Hepatocyte (in vitro differentiated cells): ENCODE measurements around the gene PHACTR1. TPM values are rescaled to one million over a fixed set of nuclear protein-coding genes. Genes with fewer than 3 reads are reported as not detected.

Experiments used
- DNase-seq: peaks from one replicate; pipeline ENCODE4 v3.0.0-alpha.2; 2016; ENCODE audit warnings: low spot score
- H2AFZ ChIP-seq: fragments of 200-600 bp; sonication (generic); 2 replicates; pipeline ENCODE4 v1.6.0; 2016; ENCODE audit warnings: antibody characterized with exemption, mild to moderate bottlenecking
- H3K27ac ChIP-seq: fragments of 200-600 bp; sonication (generic); 2 replicates; pipeline ENCODE4 v1.5.1; 2016; ENCODE audit warnings: mild to moderate bottlenecking
- H3K27me3 ChIP-seq: fragments of 200-600 bp; sonication (generic); 2 replicates; pipeline ENCODE4 v1.6.1; 2016
- H3K36me3 ChIP-seq: fragments of 200-600 bp; sonication (generic); replicated peaks from 2 replicates; pipeline ENCODE4 v1.5.1; 2016; ENCODE audit warnings: low read depth; ENCODE audit not compliant: insufficient read depth
- H3K4me1 ChIP-seq: fragments of 200-600 bp; sonication (generic); 2 replicates; pipeline ENCODE4 v1.5.1; 2016; ENCODE audit warnings: mild to moderate bottlenecking, moderate library complexity; ENCODE audit not compliant: insufficient read depth
- H3K4me2 ChIP-seq: fragments of 200-600 bp; sonication (generic); 2 replicates; pipeline ENCODE4 v1.6.0; 2016
- H3K4me3 ChIP-seq: fragments of 200-600 bp; sonication (generic); 2 replicates; pipeline ENCODE4 v1.5.1; 2016; ENCODE audit warnings: mild to moderate bottlenecking
- H3K79me2 ChIP-seq: fragments of 200-600 bp; sonication (generic); 2 replicates; pipeline ENCODE4 v1.6.0; 2017; ENCODE audit warnings: mild to moderate bottlenecking
- H3K9me2 ChIP-seq: fragments of 200-600 bp; sonication (generic); replicated peaks from 2 replicates; pipeline ENCODE4 v1.6.0; 2017; ENCODE audit warnings: mild to moderate bottlenecking; ENCODE audit not compliant: insufficient read depth
- H3K9me3 ChIP-seq: fragments of 200-600 bp; sonication (generic); 2 replicates; pipeline ENCODE4 v1.5.1; 2016; ENCODE audit warnings: low read depth, mild to moderate bottlenecking
- H4K20me1 ChIP-seq: fragments of 200-600 bp; sonication (generic); 2 replicates; pipeline ENCODE4 v1.6.0; 2016; ENCODE audit warnings: mild to moderate bottlenecking; ENCODE audit not compliant: insufficient read depth, poor library complexity, severe bottlenecking
- EZH2 ChIP-seq: fragments of 200-600 bp; sonication (generic); IDR thresholded peaks from 2 replicates; pipeline ENCODE4 v1.6.1; 2016; ENCODE audit warnings: antibody characterized with exemption, mild to moderate bottlenecking, borderline replicate concordance
- EZH2phosphoT487 ChIP-seq: fragments of 200-600 bp; sonication (generic); IDR thresholded peaks from one replicate; pipeline ENCODE4 v1.6.1; 2018; ENCODE audit warnings: antibody characterized with exemption, mild to moderate bottlenecking, low read depth, moderate library complexity; ENCODE audit not compliant: unreplicated experiment, severe bottlenecking
- WGBS: methylation state at CpG from one replicate; pipeline ENCODE4 v1.1.6; 2016; ENCODE audit warnings: low lambda C conversion rate; ENCODE audit errors: missing lambda C conversion rate; 5-methylcytosine and 5-hydroxymethylcytosine counted together
- polyA plus RNA-seq: library from polyadenylated mRNA; unstranded; fragments of >200 nt; fragmentation: Nextera tagmentation; extraction: Ambion mirVana; gene quantifications from 2 replicates; pipeline ENCODE4 v1.2.1, GENCODE V29; 2016
- total RNA-seq: library from RNA; depleted of rRNA; stranded (reverse); fragments of >200 nt; gene quantifications from 2 replicates; pipeline ENCODE4 v1.2.3, GENCODE V29; 2014
- TF ChIP-seq, protein P1 (sequence below): fragments of 200-600 bp; sonication (generic); IDR thresholded peaks from 2 replicates; pipeline ENCODE4 v1.5.1; 2016; ENCODE audit warnings: antibody characterized with exemption, mild to moderate bottlenecking; ENCODE audit not compliant: poor library complexity

The PHACTR1 gene
- total and polyA plus RNA-seq, 2 experiments from 2014 or later = 3.0 to 4.3 TPM

DNA sequence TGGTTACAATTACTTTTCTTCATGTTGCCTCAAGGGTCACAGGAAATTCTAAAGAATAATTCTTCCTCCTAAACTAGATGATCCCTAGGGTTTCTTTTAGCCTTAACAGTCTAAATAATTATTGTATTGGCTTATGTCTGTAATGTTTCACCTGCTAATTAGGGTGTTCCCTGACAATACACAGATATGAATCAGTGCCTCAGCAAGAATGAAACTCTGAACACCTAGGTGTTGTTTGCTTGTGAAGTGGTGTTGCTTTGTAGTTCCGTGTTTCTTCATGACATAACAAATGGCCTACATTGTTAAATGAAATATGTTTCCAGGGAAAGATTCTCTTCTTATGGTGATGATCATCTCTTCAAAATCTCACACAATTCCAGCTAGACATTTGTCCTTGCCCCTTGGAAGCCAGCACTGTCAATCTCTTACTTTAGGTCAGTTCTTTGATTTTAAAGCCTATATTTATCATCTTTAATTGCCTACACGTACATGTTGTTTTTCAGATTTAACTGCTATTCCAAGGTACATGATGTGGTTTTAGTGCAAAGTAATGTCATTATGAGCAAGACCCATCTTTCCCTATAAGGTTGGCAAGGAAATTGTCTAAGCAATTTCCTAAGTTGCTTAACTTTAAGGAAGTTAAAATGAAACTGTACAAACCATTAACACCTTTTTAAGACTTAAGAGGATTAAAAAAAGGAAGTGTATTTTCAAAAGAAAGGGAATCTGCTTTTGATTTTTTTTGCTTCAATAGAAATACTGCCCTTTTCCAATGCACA is 499.9 kb downstream of the PHACTR1 start:
- H3K9me2 ChIP-seq = no peaks in the 10 kb centered on the region
- no peak overlapping the region for H2AFZ ChIP-seq
- H3K27me3 ChIP-seq = no peaks in the 10 kb centered on the region
- 65% methylated on average over 2 of the region's 2 CpGs for WGBS
- H3K79me2 ChIP-seq = no peaks in the 10 kb centered on the region
- TF ChIP-seq, protein P1, sequence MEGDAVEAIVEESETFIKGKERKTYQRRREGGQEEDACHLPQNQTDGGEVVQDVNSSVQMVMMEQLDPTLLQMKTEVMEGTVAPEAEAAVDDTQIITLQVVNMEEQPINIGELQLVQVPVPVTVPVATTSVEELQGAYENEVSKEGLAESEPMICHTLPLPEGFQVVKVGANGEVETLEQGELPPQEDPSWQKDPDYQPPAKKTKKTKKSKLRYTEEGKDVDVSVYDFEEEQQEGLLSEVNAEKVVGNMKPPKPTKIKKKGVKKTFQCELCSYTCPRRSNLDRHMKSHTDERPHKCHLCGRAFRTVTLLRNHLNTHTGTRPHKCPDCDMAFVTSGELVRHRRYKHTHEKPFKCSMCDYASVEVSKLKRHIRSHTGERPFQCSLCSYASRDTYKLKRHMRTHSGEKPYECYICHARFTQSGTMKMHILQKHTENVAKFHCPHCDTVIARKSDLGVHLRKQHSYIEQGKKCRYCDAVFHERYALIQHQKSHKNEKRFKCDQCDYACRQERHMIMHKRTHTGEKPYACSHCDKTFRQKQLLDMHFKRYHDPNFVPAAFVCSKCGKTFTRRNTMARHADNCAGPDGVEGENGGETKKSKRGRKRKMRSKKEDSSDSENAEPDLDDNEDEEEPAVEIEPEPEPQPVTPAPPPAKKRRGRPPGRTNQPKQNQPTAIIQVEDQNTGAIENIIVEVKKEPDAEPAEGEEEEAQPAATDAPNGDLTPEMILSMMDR = no peak
- TF ChIP-seq EZH2 (no peak), EZH2phosphoT487 (no peak)
- no peaks in the 10 kb centered on the region for H4K20me1 ChIP-seq
- no peak overlapping the region for H3K4me2 ChIP-seq
- H3K27ac ChIP-seq = peak overlapping the region; percentile 7
- no peaks in the 10 kb centered on the region for H3K9me3 ChIP-seq
- no peaks in the 10 kb centered on the region for H3K36me3 ChIP-seq
- peaks cover 21% of the 10 kb centered on the region for H3K4me1 ChIP-seq
- no peak overlapping the region for H3K4me3 ChIP-seq
- no peak for DNase-seq

DNA sequence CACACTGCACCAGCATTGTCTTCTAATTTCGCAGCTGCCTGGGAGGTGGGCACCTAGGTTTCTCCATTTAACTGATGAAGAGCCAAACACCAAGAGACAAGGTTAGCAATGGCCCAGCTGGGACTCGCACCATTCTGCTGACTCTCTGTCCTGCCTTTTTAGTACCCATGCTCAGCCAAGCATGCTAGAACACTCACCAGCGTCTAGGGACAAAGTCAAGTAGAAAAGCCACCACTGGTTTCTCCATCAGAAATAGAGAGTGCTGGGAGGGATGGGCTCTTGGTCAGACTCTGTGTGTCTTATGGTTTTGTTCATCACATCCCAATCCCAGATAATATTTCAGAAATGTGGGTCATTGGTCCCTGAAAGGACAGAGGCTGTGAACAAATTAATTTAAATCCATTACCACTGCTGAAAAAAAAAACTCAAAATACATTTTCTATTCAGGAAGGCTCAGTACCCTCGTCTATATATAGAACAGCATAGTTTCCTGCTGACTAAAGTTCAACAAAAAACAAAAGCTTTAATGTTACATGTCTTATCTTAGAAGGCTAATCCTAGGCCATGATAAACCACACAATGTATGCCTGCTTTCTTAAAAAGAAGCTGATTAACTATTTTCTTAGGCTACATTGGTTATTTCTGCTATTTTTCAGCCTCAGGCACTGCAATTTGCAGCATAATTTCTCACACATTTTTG is 500.8 kb downstream of the PHACTR1 start:
- peak overlapping the region; percentile 40 for H3K4me2 ChIP-seq
- no peak for TF ChIP-seq EZH2
- 54% methylated on average over 4 of the region's 4 CpGs for WGBS
- H3K4me3 ChIP-seq = no peak overlapping the region
- DNase-seq = no peak
- no peaks in the 10 kb centered on the region for H3K79me2 ChIP-seq
- H2AFZ ChIP-seq = no peak overlapping the region
- H3K9me2 ChIP-seq = no peaks in the 10 kb centered on the region
- no peaks in the 10 kb centered on the region for H3K27me3 ChIP-seq
- H3K9me3 ChIP-seq = no peaks in the 10 kb centered on the region
- H3K36me3 ChIP-seq = no peaks in the 10 kb centered on the region
- peaks cover 21% of the 10 kb centered on the region for H3K4me1 ChIP-seq
- peak overlapping the region; percentile 46 for H3K27ac ChIP-seq
- H4K20me1 ChIP-seq = no peaks in the 10 kb centered on the region

DNA sequence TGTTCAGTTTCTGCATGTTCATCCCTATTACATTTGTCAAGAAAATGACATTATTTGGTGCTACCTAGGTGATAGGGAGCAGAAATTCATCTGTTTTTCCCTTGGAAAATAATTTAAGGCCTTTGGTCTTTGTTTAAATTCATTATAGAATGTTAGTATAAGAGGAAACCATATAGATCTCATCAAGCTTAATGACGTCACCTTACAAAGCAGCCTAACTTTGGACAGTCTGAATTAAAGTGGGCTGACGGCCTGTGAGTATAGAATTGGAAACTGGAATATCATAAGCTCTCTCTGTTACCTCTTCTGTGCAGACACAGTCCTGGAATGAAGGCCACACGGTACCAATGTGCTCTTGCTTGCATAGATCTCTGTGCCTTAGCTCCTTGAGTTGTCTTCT is 503.7 kb downstream of the PHACTR1 start:
- Histone ChIP-seq H3K4me1 (peaks cover 21% of the 10 kb centered on the region), H3K4me3 (no peak overlapping the region), H3K9me2 (no peaks in the 10 kb centered on the region), H4K20me1 (no peaks in the 10 kb centered on the region), H3K79me2 (no peaks in the 10 kb centered on the region), H3K36me3 (no peaks in the 10 kb centered on the region), H3K27me3 (no peaks in the 10 kb centered on the region), H3K4me2 (no peak overlapping the region), H3K9me3 (no peaks in the 10 kb centered on the region), H2AFZ (no peak overlapping the region), H3K27ac (no peak overlapping the region)
- DNase-seq = no peak
- WGBS = 91% methylated on average over 3 of the region's 3 CpGs
- TF ChIP-seq EZH2phosphoT487 = no peak
- TF ChIP-seq, protein P1 = no peak
- no peak for TF ChIP-seq EZH2

DNA sequence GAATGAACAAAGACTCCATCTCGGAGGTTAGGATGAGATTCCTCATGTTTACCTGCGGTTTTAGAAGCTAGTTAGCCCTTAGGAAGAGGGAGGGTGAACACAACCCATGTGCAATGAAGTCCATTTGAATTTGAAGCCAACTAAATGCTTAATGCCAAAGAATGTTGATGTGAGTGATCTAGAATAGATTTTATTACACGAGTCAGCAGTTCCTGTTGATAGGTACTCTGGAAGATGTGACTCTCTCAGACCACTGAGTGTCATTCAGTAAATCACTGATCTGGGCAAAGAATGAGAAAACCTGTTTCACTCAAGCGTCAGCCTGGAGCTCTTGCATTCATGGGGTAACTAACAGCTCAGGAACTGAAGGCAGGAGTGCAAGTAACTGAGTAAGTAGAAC is 505.5 kb downstream of the PHACTR1 start:
- no peak for TF ChIP-seq EZH2
- TF ChIP-seq EZH2phosphoT487 = no peak
- TF ChIP-seq, protein P1 = no peak
- no peaks in the 10 kb centered on the region for H3K36me3 ChIP-seq
- H4K20me1 ChIP-seq = no peaks in the 10 kb centered on the region
- H3K27ac ChIP-seq = no peak overlapping the region
- H3K4me1 ChIP-seq = peaks cover 14% of the 10 kb centered on the region
- H3K4me3 ChIP-seq = no peak overlapping the region
- H3K9me2 ChIP-seq = no peaks in the 10 kb centered on the region
- H2AFZ ChIP-seq = no peak overlapping the region
- no peaks in the 10 kb centered on the region for H3K27me3 ChIP-seq
- WGBS = 85% methylated on average over 4 of the region's 4 CpGs
- no peaks in the 10 kb centered on the region for H3K9me3 ChIP-seq
- H3K79me2 ChIP-seq = no peaks in the 10 kb centered on the region
- DNase-seq = no peak
- H3K4me2 ChIP-seq = no peak overlapping the region
